Measurements from ENCODE around the gene SVOPL.
A peak's percentile ranks its signal among the peaks of the same experiment; 100 is the strongest.
"Not testable (repeated sequence)": the region's sequence is repeated elsewhere in the genome, so short reads cannot be mapped to it uniquely, and the experiment has no call there.

The SVOPL gene, protein sequence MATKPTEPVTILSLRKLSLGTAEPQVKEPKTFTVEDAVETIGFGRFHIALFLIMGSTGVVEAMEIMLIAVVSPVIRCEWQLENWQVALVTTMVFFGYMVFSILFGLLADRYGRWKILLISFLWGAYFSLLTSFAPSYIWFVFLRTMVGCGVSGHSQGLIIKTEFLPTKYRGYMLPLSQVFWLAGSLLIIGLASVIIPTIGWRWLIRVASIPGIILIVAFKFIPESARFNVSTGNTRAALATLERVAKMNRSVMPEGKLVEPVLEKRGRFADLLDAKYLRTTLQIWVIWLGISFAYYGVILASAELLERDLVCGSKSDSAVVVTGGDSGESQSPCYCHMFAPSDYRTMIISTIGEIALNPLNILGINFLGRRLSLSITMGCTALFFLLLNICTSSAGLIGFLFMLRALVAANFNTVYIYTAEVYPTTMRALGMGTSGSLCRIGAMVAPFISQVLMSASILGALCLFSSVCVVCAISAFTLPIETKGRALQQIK

DNA sequence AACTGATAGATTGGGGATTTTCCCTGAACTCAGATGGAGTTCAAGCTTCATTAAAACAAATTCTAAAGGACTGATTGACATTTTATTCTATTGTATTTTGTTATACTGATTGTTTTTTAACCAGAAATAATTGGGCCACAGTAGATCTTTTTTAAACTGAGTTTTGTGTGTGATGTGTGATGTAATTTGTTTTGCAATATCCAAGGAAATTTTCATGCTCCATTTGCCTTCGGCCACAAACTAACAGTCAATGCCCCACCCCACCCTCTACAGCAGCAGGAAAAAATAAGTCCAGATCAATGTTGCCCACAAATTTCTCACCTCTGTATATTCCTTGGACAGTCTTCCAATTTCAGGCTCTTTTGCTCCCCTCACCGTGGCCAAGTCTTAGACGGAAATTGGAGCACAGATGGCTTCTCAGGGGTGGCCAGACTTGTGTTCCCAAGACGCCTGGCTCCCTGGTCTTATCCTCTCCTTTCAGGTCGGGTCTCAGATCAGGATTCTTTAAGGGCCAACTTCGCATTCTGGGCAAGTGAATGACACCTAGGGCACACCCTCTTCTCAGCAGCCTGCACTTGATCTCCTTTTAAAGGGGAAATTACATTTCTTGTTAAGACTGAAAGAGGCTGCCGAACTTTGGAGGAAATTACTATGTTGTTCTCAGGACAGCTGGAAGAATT, at the start of gene SVOPL:
Gene SVOPL (minus strand): TSS at position 506 of the 680 bp plus-strand sequence. CDS start 22,317 bp downstream, outside the sequence.
- no peak for DNase-seq

- no peak for DNase-seq
Measured at GRCh38 chr7:138750473-138750872, 49.3 kb upstream of the SVOPL start.

GRCh38 chr7:138749960-138750359, 48.8 kb upstream of the SVOPL start:
- no peak for DNase-seq

- no peak for DNase-seq
Measured at GRCh38 chr7:138748666-138749065, 47.5 kb upstream of the SVOPL start.

DNA sequence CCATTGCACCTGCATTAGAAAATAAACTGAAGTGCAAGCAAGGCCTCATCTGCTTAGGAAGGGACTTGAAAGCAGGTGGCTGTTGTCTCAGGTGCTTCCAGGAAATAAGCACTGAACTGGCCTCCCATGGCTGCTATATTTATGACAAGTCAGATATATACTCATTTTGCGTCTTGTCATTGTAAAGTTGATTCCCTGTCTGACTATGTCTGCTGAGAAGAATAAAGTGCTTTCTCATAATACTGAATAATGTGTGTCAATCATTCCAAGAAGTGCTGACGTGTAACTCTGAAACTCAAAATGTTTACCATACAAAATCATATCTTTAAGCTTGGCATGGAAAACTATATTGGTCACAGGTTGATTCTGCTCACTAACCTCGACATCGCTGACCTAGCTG, 44.9 kb upstream of the SVOPL start:
- no peak for DNase-seq

DNA sequence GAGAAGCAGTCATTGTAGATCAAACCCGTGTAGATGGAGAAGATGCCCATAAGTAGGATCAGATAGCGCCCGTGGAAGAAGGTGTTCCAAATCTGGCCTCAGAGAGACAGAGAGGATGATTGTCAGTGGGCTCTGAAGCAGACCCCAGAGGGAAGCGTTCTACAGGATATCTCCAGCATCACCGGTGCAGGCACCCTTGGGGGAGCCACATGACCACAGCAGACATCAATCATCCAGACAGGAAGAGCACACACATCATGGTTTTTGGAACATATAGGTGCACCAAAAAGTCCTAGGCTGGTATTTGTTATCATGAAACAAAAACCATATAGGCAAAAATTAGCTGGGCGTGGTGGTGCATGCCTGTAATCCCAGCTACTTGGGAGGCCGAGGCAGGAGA, 44.0 kb upstream of the SVOPL start:
- DNase-seq, result no peak

DNA sequence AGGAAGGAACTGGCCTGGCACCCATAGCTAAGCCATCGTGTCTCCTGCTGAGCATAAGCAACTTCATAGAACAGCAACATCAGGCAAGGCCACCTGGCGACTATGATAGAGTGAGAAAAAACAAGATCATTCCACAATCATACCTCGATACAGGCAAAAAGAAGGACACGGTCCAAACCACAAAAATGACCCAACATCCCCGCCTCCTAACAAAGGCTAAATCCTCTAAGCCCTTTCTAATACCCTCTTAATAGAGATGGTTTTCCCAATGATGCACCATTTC, 40.2 kb upstream of the SVOPL start:
- no peak for DNase-seq

- DNase-seq, result no peak
Measured at GRCh38 chr7:138739859-138740258, 38.7 kb upstream of the SVOPL start.

- DNase-seq, result peak in 57 of 58 donors; percentile 2 to 91 (median 72)
Measured at GRCh38 chr7:138738551-138739335, 37.6 kb upstream of the SVOPL start.

DNA sequence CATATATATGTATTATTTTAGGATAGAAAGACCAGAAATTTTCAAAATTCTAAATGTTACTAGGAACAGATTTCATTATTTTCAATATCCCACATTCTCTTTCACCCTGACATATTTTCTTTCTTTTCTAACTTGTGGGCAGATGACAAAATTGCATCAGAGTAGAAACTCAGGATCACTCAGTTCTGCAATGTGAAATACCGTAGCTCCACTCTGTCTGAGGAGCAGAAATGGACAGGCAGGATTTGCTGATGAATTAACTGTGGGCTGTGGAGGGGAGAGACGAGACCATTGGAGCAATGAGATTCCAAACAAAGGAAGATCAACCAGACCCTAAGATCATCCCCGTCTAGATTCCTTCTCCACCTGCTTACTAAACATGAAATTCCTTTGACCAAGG, 37.0 kb upstream of the SVOPL start:
- DNase-seq, result no peak

GRCh38 chr7:138735399-138735798, 34.2 kb upstream of the SVOPL start:
- no peak for DNase-seq

GRCh38 chr7:138731733-138732132, 30.6 kb upstream of the SVOPL start:
- DNase-seq, result not testable (repeated sequence)

DNA sequence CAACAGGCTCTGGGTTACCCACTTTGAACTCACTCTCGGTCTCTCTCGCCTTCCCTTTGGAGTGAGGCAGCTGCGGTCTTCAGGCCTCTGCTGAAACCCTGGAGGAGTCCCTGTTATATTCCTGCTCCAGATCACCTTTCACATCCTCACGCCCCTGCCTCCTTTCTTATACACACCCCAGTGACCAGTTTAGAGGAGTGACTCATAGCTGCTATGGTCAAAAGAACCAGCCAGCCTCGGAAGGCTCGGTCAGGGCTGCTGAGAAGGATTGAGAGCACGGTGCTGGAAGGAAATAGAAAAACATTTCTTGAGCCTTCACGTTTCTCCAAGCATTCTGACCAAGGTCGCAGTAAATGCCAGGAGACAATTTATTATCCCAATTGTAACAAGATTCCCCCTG, 28.3 kb upstream of the SVOPL start:
- DNase-seq, result no peak

DNA sequence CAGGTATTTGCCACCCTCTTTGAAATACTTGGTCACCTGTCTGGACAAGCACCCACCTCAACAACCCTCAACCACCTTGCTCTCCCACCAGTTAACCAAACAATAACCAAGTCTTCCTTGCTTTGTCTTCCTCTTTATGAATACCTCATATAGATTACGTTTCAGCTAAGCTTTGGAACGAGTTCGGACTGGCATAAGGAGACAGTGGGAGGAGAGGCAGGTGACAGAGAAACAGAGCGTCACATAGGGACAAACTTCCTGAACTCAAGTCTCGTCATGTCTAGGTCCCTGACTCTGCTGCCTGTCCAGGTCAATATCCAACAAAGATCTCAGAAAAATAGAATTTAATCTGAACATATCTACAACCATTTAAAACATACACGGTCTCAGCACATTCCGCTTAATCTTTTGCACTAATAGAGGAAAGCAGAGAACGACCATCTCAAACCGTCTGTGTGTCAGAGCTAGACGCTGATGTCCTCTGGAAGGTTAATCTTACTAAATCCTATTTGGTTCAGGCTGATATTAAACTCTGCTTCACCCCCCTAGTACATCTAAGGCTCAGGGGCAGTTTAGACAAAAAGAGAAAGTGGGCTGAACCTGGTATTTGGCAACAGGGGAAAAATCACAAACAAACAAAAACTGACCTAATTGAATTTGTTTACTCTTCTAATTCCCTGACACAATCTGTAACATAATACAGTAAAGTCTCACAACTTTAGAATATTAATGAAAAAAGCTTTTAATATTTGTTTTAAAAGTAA, 26.4 kb upstream of the SVOPL start:
- DNase-seq, result no peak

GRCh38 chr7:138726288-138726687, 25.1 kb upstream of the SVOPL start:
- no peak for DNase-seq

GRCh38 chr7:138720286-138720685, 19.1 kb upstream of the SVOPL start:
- no peak for DNase-seq

DNA sequence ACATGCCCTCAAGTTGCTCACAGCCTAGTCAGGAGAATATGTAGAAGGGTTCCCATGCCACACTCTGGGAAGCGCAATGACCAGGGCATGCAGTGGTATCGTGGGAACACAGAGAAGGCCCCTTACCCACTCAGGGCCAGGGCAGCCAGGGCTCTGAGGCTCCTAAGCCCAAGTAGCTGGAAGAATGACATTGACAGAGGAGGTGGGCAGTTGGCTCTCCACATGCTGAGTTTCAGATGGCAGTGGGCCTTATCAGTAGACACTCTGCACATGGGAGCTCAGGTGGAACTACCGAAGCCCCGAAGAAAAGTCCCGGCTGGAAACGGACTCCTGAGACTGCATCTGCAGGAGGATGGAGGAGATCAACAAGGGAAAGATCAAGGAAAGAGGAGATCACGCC, 15.7 kb upstream of the SVOPL start:
- no peak for DNase-seq

- DNase-seq, result no peak
Measured at GRCh38 chr7:138713191-138713590, 12.0 kb upstream of the SVOPL start.

DNA sequence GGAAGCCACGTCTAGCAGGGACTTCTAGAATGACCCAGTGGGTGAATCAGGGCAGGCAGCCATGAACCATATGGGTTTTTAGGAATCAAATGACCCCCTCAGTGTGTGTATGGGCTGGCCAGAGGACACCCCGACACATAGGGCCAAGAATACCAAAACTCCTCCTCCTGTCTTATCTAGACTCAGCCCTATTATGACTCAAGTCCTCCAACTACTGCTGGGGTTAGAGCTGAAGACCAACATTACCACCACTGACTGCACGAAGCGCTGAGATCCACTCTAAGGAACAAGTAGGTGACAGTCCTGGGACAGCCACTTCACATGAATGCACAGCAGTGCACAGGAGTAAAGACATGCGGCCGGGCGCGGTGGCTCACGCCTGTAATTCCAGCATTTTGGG, 11.5 kb upstream of the SVOPL start:
- no peak for DNase-seq

- DNase-seq, result no peak
Measured at GRCh38 chr7:138710536-138711385, 9.6 kb upstream of the SVOPL start.

Data from anterior cingulate cortex (tissue), 58 donors.